HepG2 (cell line): ENCODE results near the gene NINL. TPM values are rescaled to one million over a fixed set of nuclear protein-coding genes. Genes with fewer than 3 reads are reported as not detected.
A peak's percentile ranks its signal among the peaks of the same experiment; 100 is the strongest.

Experiments
- ELF3 ChIP-seq: IDR thresholded peaks from 2 replicates; pipeline ENCODE4 v1.6.1; 2016; ENCODE audit warnings: missing genetic modification reagents, missing compliant biosample characterization
- EZH2 ChIP-seq: conservative IDR thresholded peaks from 2 replicates; pipeline ENCODE4 v1.6.1; 2012; ENCODE audit warnings: mild to moderate bottlenecking, low read depth, low read length, moderate library complexity
- KLF16 ChIP-seq, 2 experiments: sonication (generic) in 1 of 2; formaldehyde crosslinking in 1 of 2; IDR thresholded peaks; 2 replicates each; pipeline versions ENCODE4 v1.6.1 to v1.8.0; 2016 to 2023; ENCODE audit warnings: missing genetic modification reagents in 2 of 2, missing compliant biosample characterization in 1 of 2
- NCOA2 ChIP-seq: sonication (generic); formaldehyde crosslinking; IDR thresholded peaks from 2 replicates; pipeline ENCODE4 v1.8.0; 2022; ENCODE audit warnings: inconsistent platforms
- NFKBIZ ChIP-seq: IDR thresholded peaks from 2 replicates; pipeline ENCODE4 v1.6.1; 2018; ENCODE audit warnings: missing genetic modification reagents, missing compliant biosample characterization
- RBM39 ChIP-seq: fragments of 200-400 bp; formaldehyde crosslinking; IDR thresholded peaks from one replicate; pipeline ENCODE4 v1.6.1; 2018; ENCODE audit warnings: antibody characterized with exemption, mild to moderate bottlenecking, low read depth, low read length; ENCODE audit not compliant: poor library complexity, severe bottlenecking
- REL ChIP-seq: sonication (generic); formaldehyde crosslinking; conservative IDR thresholded peaks from 2 replicates; pipeline ENCODE4 v1.8.0; 2022; ENCODE audit warnings: mild to moderate bottlenecking, missing genetic modification reagents, moderate library complexity
- REST ChIP-seq, 2 experiments: IDR thresholded peaks; 2 replicates each; pipeline ENCODE4 v1.6.1; 2011 to 2012; ENCODE audit warnings: low read length in 2 of 2, borderline replicate concordance in 1 of 2, low read depth in 1 of 2, mild to moderate bottlenecking in 1 of 2, moderate library complexity in 1 of 2
- ZBTB3 ChIP-seq: sonication (generic); formaldehyde crosslinking; IDR thresholded peaks from 2 replicates; pipeline ENCODE4 v1.4.0; 2020; ENCODE audit warnings: low read depth, mild to moderate bottlenecking, moderate library complexity, missing genetic modification reagents, borderline replicate concordance
- ZNF616 ChIP-seq: sonication (generic); formaldehyde crosslinking; IDR thresholded peaks from 2 replicates; pipeline ENCODE4 v1.5.0; 2020; ENCODE audit warnings: low read depth, mild to moderate bottlenecking, missing genetic modification reagents
- polyA plus RNA-seq, 8 experiments: library from polyadenylated mRNA; depleted of rRNA in 3 of 8; stranded (reverse) in 7 of 8; unstranded in 1 of 8; fragments of >200 nt; fragmentation: Illumina TruSeq in 4 of 8; extraction: Trizol in 4 of 8; gene quantifications; 2 replicates each; pipeline versions ENCODE4 v1.2.1 to v1.2.3, GENCODE V29; 2011 to 2016; ENCODE audit warnings: low read depth in 4 of 8, missing spikeins in 1 of 8, mixed read lengths in 1 of 8; ENCODE audit not compliant: insufficient read depth in 1 of 8
- total RNA-seq, 5 experiments: library from RNA; depleted of rRNA; stranded (reverse); fragments of >200 nt; fragmentation: Illumina TruSeq; extraction: Trizol; gene quantifications; 2 replicates each; pipeline ENCODE4 v1.2.3, GENCODE V29; 2016; ENCODE audit warnings: low read depth in 1 of 5
- TF ChIP-seq, protein P1 (sequence below): sonication (generic); formaldehyde crosslinking; IDR thresholded peaks from 2 replicates; pipeline ENCODE4 v1.8.1; 2023; ENCODE audit warnings: missing genetic modification reagents, inconsistent platforms, borderline replicate concordance
- TF ChIP-seq, protein P2 (sequence below): sonication (generic); formaldehyde crosslinking; IDR thresholded peaks from 2 replicates; pipeline ENCODE4 v1.9.0; 2021; ENCODE audit warnings: missing genetic modification reagents, borderline replicate concordance
- TF ChIP-seq, protein P3 (sequence below): sonication (generic); formaldehyde crosslinking; IDR thresholded peaks from 2 replicates; pipeline ENCODE4 v1.4.0; 2020; ENCODE audit warnings: mild to moderate bottlenecking, missing genetic modification reagents

Gene NINL
- total and polyA plus RNA-seq, 2 of the 13 experiments (the other 11 are each of a cell fraction or from before 2014, with no cell fraction given), result 32.3 to 34.3 TPM

DNA sequence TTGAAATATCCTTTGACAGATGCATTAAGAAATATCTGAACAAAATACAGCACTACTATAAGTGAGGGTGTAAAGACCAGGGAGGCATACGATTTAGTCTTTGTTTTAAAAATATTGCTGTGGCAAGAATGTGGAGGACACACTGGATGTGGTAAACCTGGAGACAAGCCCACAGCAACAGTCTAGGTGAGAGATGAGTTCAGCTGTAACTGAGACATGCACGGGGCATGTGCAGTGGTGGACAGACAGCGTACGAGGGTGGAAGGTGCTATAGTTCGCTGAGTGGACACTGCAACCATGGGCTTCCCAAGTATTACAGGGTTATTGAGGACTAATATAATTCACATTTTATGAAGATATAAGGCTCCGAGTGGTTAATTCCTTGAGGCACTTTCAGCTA, 36.7 kb upstream of the NINL start (continued):
- no peak for TF ChIP-seq RBM39
- TF ChIP-seq KLF16 (CRISPR knock-in tag; IDR thresholded peaks at IDR 0.05), result no peak
- no peak for TF ChIP-seq NFKBIZ (CRISPR knock-in tag)
- TF ChIP-seq, protein P1, sequence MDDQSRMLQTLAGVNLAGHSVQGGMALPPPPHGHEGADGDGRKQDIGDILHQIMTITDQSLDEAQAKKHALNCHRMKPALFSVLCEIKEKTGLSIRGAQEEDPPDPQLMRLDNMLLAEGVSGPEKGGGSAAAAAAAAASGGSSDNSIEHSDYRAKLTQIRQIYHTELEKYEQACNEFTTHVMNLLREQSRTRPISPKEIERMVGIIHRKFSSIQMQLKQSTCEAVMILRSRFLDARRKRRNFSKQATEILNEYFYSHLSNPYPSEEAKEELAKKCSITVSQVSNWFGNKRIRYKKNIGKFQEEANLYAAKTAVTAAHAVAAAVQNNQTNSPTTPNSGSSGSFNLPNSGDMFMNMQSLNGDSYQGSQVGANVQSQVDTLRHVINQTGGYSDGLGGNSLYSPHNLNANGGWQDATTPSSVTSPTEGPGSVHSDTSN (CRISPR knock-in tag), result no peak
- TF ChIP-seq REST (IDR thresholded peaks at IDR 0.05; ENCODE audit: borderline replicate concordance in 1 of 2, low read depth in 1 of 2, low read length in 2 of 2), result no peak
- TF ChIP-seq ELF3 (CRISPR knock-in tag), result no peak
- TF ChIP-seq, protein P2, sequence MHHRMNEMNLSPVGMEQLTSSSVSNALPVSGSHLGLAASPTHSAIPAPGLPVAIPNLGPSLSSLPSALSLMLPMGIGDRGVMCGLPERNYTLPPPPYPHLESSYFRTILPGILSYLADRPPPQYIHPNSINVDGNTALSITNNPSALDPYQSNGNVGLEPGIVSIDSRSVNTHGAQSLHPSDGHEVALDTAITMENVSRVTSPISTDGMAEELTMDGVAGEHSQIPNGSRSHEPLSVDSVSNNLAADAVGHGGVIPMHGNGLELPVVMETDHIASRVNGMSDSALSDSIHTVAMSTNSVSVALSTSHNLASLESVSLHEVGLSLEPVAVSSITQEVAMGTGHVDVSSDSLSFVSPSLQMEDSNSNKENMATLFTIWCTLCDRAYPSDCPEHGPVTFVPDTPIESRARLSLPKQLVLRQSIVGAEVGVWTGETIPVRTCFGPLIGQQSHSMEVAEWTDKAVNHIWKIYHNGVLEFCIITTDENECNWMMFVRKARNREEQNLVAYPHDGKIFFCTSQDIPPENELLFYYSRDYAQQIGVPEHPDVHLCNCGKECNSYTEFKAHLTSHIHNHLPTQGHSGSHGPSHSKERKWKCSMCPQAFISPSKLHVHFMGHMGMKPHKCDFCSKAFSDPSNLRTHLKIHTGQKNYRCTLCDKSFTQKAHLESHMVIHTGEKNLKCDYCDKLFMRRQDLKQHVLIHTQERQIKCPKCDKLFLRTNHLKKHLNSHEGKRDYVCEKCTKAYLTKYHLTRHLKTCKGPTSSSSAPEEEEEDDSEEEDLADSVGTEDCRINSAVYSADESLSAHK (CRISPR knock-in tag), result no peak
- peak; percentile 76; the same call in 1 of the 2 replicates for TF ChIP-seq ZNF616 (CRISPR knock-in tag)
- peak; percentile 46; the same call in 1 of the 2 replicates for TF ChIP-seq REL
- TF ChIP-seq EZH2, result no peak
- TF ChIP-seq NCOA2 (CRISPR knock-in tag), result no peak
- TF ChIP-seq ZBTB3 (CRISPR knock-in tag), result no peak
- TF ChIP-seq, protein P3, sequence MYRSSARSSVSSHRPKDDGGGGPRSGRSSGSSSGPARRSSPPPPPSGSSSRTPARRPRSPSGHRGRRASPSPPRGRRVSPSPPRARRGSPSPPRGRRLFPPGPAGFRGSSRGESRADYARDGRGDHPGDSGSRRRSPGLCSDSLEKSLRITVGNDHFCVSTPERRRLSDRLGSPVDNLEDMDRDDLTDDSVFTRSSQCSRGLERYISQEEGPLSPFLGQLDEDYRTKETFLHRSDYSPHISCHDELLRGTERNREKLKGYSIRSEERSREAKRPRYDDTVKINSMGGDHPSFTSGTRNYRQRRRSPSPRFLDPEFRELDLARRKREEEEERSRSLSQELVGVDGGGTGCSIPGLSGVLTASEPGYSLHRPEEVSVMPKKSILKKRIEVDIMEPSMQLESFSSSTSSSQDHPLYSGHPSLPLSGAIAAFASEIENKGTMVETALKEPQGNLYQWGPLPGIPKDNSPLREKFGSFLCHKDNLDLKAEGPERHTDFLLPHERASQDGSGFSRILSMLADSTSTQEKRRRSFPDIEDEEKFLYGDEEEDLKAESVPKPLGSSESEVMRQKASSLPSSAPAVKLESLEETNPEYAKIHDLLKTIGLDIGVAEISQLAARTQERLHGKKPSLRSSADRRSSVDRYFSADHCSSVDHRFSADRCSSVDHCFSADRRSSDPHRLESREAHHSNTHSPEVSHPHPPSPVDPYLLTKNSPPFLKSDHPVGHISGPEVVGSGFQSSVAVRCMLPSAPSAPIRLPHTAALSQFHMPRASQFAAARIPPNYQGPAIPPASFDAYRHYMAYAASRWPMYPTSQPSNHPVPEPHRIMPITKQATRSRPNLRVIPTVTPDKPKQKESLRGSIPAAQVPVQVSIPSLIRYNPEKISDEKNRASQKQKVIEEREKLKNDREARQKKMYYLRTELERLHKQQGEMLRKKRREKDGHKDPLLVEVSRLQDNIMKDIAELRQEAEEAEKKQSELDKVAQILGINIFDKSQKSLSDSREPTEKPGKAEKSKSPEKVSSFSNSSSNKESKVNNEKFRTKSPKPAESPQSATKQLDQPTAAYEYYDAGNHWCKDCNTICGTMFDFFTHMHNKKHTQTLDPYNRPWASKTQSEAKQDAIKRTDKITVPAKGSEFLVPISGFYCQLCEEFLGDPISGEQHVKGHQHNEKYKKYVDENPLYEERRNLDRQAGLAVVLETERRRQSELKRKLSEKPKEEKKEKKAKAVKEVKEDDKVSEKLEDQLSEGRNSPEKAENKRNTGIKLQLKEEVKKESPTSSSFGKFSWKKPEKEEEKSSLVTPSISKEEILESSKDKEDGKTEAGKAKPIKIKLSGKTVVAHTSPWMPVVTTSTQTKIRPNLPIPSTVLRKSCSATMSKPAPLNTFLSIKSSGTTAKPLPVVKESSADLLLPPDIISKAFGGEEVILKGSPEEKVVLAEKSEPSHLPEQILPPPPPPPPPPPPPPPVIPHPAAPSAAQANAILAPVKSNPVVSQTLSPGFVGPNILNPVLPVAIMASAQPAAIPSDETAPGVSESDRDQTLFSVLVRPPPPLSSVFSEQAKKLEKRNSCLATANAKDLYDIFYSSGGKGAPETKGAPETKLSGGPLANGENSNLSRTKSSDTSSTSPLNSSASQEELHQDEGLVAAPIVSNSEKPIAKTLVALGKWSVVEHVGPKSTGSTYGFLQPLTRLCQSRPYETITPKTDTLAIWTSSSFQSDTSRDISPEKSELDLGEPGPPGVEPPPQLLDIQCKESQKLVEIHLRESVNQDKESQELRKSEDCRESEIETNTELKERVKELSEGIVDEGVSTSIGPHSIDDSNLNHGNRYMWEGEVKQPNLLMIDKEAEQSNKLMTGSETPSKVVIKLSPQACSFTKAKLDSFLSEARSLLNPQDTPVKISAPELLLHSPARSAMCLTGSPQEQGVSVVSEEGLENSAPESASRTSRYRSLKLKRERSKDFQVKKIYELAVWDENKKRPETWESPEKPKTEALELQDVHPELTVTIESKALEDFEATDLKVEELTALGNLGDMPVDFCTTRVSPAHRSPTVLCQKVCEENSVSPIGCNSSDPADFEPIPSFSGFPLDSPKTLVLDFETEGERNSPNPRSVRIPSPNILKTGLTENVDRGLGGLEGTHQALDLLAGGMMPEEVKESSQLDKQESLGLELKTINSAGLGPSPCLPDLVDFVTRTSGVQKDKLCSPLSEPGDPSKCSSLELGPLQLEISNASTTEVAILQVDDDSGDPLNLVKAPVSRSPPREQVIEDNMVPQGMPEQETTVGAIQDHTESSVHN (CRISPR knock-in tag), result no peak
